Stimulated activated CD4-positive, alpha-beta T cell treated with anti-CD3 and anti-CD28 coated beads, Interleukin-12 subunit alpha, Interleukin-12 subunit beta, amount 100 ng/mL, for 4 hours (primary cell): ENCODE data around the gene HOXD11.

Experiments
- DNase-seq: peaks from one replicate; pipeline ENCODE4 v3.0.0-alpha.2; 2020

HOXD11 gene

DNA sequence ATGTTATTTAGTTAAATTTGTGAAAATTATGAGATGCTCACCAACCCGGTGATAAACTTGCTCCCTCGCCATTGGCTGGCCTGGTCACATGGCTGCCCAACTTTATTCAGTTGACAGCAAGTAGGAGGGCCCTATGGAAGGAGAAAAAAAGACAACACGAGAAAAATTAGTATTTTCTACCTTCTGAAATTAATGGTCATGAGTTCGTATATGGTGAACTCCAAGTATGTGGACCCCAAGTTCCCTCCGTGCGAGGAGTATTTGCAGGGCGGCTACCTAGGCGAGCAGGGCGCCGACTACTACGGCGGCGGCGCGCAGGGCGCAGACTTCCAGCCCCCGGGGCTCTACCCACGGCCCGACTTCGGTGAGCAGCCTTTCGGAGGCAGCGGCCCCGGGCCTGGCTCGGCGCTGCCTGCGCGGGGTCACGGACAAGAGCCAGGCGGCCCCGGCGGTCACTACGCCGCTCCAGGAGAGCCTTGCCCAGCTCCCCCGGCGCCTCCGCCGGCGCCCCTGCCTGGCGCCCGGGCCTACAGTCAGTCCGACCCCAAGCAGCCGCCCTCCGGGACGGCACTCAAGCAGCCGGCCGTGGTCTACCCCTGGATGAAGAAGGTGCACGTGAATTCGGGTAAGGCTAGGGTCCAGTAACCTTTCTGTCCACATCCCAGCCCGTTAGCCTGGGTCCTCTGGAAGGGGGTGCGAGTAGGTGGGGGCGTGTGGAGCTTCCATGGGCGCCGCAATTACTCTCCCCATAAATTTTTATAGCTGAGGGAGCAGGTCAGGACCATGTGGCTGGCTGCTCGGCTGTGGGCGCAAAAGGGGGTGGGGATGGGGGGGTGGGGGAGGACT is 44.6 kb downstream of the HOXD11 start, which contains the start of gene HOXD4:
Gene HOXD4, plus strand, starts transcription at position 109 of the 846 bp plus-strand sequence. Its CDS starts 84 bp downstream, at position 193.
- no peak for DNase-seq

DNA sequence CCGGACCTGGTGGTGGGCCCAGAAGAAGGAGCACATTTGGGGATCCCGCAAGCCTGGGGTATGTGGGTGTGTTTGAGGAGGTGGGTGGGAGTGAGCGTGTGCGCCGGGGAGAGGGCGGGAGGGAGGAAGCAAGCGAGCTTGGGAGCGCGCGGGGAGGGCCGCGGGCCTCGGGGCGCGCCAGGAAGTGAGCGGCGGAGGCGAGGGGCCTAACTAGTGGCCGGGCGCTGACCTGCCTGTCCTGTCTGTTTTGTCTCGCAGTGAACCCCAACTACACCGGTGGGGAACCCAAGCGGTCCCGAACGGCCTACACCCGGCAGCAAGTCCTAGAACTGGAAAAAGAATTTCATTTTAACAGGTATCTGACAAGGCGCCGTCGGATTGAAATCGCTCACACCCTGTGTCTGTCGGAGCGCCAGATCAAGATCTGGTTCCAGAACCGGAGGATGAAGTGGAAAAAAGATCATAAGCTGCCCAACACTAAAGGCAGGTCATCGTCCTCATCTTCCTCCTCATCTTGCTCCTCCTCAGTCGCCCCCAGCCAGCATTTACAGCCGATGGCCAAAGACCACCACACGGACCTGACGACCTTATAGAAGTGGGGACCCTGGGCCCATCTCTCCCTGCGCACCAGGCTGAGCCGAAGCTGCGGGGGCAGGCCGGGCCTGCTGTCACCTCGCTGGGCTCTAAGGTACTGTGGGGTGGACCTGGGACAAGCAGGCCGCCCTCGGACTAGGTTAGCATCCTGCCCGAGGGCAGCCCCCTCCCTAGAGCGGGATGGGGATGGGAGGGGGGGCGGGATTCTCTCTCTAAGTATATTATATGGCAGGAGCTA is 45.5 kb downstream of the HOXD11 start:
- no peak for DNase-seq

DNA sequence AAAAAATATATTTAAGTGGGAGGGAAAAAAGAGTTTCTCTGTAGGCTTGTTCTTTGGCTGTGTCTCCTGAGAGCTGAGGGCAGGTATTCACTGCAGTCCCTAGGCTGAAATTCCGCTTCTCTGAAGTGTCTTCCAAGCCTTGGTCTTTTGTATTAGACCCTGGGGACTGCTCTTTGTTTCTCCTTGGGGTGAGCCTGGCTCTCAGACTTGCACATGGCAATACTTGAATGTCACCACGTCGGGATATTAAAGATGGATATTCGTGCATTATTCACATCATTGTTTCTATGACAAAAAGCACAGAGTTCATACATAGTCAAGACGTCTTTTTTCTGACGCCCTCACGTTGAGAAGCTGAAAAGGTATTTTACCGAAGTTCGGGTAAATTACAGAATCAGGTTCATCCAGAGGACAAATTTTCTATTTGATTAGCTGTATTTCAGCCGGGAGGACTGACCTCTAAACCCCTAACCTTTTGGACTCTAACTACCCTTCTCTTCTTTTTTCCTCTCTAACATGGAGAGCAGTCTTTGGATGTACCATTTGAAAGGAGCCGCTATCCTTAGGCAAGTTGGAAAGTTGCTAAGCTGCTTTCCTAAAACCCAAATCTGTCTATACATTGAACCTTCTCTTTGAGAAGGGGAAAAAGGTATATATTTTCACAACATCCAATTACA is 47.6 kb downstream of the HOXD11 start:
- DNase-seq = no peak

DNA sequence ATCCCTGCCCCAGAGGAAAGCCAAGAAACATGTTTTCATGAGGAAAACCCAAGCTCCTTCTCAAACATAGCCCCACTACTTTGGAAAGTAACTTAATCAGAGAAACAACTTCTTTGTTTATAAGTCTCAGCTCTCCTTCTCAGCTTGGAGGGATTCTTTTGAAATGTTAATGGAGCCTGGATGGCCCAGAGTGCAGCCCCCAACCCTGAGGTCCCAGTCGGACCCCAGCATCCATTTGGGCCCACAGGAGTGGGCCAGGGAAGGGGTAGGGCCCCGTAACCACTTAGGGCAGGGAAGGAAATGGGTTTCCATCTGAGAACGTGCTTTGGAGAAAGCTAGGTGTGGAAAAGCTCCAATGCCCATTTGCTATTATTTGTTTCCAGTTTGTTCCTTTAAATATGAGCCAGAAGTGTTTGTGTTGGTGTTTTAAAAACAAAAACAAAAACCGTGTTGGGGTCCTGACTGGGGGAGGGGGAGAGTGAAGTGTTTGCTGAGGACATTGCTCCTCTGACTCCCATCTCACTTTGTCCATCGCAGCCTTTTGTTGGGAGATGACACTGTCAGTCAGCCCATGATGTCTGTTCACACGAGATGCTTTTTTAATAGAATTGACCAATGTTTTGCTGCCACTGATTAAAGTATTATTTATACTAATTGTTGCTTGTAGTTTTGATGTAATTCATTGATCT is 48.4 kb downstream of the HOXD11 start:
- no peak for DNase-seq

DNA sequence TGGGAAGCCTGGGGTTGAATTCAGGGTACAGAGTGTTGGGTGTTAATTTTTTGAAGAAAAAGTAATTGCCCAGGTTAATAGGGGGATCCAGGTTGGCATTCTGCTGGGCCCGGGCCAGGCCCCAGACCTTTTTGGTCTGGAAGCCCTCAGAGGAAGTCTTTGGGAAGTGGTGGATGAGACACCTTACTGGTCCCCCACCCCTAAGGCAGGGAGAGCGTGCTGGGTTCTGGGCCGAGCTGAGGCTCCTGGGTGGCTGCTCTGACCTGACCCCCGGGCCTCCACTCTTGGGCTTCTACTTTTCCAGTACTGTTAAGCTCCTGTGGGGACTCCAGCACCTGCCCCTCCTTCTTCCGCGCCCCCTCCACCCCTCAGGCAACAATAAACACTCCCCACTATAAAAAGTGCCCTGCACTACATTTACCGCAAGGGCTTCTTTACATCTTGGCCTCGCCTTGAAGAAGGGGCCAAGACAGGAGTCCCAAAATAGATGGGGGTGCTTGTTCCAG is 49.3 kb downstream of the HOXD11 start:
- DNase-seq = no peak

DNA sequence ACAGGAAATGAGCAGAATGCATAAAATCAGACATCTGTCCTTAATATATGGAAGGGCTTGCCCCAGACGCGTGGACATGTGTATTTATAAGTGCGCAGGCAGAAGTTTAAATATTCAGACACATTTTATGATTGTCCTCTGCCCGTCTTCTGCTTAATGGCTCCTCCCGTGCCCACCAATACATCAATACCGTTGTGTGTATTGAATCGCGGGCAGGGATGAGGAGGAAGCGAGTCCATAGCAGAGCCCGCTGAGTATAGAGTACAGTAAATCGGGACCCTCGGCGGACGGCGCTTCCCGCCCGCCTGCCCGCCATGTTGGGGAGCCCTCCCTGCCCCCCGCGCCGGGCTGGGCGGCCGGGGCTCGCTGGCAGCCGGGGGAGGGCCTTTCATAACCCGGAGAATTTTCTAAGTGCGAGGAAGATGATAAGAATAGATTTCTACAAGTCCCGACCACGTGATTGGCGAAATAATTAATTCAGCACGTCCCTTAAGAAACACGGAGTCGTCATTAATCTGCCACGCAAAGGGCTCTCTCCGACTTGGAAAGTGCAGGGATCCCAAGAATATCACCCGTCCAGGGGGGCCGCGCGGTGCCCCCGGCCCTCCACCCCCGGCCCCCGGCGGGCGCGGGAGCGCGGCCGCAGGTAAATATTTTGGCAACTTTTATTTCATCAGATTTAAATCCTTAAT is 49.9 kb downstream of the HOXD11 start, which contains the start of gene HOXD3:
Gene HOXD3, plus strand, starts transcription at position 501 of the 692 bp plus-strand sequence. CDS start 11,808 bp downstream, outside the sequence.
- DNase-seq = no peak

DNA sequence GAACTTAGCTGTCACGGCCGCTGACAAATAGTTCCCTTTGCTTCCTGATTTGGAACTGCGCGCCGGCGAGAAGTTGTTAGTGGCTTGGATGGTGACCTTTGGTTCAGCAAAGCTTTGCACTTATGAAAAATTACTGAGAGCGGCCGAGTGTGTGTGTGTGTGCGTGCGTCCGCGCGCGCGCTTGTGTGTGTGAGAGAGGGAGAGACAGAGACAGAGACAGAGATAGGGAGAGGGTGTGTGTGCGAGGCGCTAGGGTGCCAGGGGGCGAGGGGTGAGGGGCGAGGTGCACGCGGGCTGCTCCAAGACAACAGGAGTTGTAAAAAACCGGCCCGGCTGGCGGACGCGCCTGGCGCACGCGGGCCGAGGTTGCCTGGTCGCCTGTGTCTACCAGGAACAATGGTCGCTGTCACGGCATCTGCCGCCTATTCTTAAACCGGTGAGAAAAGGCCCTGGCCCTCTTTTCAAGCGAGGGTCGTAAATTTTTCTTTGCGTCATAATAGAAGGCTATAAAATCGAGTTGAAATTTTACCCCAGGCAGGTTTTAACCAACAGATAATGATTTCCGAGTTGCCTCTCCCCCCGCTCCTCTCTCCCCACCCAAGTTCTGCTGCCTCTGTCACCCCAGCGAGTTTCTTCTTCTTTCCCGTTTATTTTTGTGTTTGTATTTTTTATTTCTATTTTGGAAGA is 50.6 kb downstream of the HOXD11 start:
- DNase-seq = no peak

DNA sequence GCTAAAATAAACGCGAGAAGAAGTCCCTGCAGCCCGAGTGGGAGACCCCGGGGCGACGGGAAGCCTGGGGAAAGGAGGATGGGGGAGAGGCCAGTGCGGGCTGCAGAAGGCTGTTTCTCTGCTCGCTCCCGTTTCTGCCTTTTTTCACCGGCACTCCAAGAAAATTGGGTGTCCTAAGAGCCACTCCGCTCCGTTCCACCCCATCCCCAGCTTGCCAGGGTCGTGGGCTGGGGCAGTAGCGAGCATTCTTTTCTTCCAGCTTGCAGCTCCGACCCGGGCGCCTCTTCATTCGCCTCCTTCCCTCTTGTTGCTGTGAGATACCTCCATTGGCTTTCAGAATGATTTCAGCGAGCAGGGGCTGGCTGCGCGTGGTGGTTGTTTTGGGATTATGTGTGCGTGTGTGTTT is 51.1 kb downstream of the HOXD11 start:
- no peak for DNase-seq

DNA sequence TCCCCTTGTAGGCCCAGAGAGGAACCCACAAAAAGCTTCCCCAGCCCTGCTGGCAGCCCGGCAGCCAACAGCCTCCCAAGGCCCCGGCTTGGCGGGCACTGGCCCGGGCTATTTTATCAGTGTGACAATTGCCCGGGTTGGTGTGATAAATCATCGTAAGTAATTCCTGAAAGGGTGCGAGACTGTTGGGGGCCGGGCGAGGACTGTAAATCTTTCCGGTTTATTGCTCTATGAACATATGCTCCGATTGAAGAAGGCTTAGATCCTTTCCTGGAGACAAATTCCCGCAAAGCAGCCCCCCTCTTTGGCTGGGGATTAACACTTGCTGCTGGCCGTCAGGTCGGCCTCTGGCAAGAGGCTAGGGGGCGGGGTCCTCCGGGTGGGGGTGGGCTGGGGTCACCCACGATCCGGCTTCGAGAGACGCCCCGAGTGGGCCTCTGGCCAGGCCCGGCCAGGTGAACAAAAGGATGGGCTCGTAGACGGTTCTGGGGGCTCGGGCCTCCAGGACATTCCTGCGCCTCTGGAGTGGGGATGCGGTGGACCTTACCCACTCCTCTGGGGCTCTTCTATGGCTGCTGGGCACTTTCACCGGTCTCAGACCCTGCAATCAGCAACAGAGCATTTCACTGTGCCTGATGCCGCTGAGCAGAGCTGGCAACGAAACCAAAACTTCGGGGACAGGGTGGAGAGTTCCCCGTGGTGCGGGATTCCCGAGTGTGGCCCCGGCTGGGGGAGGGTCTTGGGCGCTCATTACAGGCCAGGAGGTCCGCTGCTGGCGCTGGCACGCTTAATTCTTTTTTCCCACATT is 52.0 kb downstream of the HOXD11 start:
- no peak for DNase-seq
